ENCODE data around the gene ATP11B.

ATP11B gene

DNA sequence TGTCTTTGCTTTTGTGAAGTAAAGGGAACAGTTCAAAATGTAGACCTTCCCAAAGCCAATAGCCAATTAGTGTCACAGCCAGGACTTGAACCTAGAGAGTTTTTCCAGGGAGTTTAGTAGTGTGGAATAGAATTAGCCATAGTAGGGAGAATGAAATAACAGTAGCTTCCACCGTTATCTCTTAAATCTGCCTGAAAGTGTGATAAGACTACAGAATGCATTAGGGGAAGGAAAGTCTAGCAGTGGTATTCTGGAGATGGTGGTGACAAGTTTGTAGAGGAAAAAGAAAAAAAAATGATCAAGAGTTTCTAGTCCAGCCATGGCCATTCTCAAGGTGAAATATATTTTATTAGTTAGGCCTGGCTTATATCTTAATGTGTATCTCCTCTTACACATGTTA, 13.8 kb downstream of the ATP11B start:
- peaks cover 7% of the 10 kb centered on the region for H3K36me3 Mint-ChIP-seq (ENCODE audit: low read depth)
- peaks cover 6% of the 10 kb centered on the region for H3K4me1 Mint-ChIP-seq
- H3K4me3 Mint-ChIP-seq, result no peak overlapping the region
- DNase-seq, result no peak
- TF ChIP-seq, protein P1, sequence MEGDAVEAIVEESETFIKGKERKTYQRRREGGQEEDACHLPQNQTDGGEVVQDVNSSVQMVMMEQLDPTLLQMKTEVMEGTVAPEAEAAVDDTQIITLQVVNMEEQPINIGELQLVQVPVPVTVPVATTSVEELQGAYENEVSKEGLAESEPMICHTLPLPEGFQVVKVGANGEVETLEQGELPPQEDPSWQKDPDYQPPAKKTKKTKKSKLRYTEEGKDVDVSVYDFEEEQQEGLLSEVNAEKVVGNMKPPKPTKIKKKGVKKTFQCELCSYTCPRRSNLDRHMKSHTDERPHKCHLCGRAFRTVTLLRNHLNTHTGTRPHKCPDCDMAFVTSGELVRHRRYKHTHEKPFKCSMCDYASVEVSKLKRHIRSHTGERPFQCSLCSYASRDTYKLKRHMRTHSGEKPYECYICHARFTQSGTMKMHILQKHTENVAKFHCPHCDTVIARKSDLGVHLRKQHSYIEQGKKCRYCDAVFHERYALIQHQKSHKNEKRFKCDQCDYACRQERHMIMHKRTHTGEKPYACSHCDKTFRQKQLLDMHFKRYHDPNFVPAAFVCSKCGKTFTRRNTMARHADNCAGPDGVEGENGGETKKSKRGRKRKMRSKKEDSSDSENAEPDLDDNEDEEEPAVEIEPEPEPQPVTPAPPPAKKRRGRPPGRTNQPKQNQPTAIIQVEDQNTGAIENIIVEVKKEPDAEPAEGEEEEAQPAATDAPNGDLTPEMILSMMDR (IDR thresholded peaks at IDR 0.05), result no peak
- no peaks in the 10 kb centered on the region for H3K9me3 Mint-ChIP-seq
- no peaks in the 10 kb centered on the region for H3K27me3 Mint-ChIP-seq (ENCODE audit: low read depth, poor library complexity)
- no peak overlapping the region for H3K27ac Mint-ChIP-seq

DNA sequence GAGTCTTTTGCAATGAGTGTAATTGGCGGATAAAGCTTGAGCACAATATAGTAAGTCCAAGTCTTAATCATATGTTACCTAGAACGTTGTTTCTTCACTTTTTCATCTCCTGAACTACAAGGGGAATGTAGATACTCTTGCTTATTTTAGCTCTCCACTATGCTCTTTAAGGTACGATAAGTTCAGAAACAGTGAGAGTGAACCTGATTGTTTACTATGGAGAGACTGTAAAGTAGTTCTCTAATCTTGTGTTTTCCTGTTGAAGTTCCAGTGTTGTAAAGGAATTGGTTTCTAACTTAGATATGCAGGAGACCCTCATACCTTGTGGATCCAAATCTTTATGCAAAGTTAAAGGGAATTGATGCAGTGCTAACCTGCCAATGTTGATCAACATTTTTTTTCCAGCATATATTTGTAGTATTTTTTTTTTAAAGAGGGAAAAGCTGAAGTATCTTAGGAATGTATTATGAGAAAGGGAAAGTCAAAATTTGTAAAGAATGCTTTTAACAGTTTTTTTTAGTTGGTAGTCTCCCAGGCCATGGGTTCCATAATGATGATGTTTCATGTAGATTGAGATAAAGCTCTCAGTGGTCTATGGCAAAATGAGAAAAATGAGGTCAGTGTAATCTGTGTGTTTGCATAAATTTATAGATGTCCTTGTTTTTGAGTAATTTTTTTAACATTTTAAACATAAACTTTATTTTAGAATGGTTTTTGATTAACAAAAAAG, 14.9 kb downstream of the ATP11B start:
- Mint-ChIP-seq H3K27me3 (ENCODE audit: low read depth, poor library complexity) (no peaks in the 10 kb centered on the region), H3K27ac (no peak overlapping the region), H3K4me3 (no peak overlapping the region), H3K36me3 (ENCODE audit: low read depth) (peaks cover 12% of the 10 kb centered on the region), H3K4me1 (no peaks in the 10 kb centered on the region), H3K9me3 (no peaks in the 10 kb centered on the region)
- TF ChIP-seq, protein P1 (IDR thresholded peaks at IDR 0.05), result no peak
- DNase-seq, result no peak

DNA sequence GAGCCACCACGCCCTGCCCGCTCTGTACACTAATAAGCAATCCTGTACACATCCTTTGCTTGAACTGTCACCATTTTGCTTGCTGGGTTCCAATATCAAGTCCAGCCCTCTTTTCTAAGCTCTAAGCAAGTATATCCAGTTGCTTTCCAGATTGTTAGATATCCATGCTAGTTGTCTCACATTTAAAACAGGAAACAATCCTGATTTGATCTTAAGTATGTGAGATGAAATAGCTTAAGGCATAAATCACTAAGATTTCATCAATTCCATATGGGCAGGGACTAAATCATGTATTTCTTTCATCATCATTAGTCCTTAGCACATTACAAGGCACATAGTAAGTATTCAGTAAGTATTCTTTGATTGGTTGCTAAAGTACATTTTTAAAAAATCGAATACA, 16.2 kb downstream of the ATP11B start:
- Mint-ChIP-seq H3K27ac (no peak overlapping the region), H3K4me3 (no peak overlapping the region), H3K4me1 (peaks cover 2% of the 10 kb centered on the region), H3K9me3 (no peaks in the 10 kb centered on the region), H3K27me3 (ENCODE audit: low read depth, poor library complexity) (no peaks in the 10 kb centered on the region), H3K36me3 (ENCODE audit: low read depth) (peaks cover 12% of the 10 kb centered on the region)
- TF ChIP-seq, protein P1 (IDR thresholded peaks at IDR 0.05), result no peak
- no peak for DNase-seq

DNA sequence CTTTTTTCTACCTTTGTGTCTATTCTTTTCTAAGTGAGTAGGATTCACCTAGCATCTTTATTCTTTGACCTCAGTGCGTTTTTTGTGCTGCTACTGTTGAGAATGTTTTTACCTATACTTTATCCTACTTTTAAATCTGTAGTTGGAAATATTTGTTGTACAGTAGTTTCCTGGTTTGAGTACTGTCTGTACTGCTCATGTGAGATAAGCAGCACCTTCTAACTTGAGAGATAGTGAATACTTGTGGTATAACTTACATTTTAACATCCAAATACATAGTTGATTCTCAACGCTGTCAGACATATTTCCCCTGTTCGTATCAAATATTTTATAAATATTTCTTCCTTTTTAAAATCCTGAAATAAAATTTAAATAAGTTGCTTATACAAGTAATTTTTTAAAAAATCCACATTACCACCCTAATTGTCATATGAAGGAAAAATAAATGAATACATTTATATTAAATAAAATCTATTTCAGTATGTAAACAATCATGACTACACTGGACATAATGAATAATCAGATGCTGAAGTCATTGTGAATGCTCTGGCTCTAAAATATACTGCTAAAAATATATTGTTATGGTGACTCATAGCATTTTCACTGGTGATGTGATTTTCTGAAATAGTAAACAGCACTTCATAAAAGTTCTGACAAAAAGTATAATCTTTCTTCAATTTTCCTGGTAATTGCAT, 17.4 kb downstream of the ATP11B start:
- H3K36me3 Mint-ChIP-seq (ENCODE audit: low read depth), result peaks cover 8% of the 10 kb centered on the region
- H3K4me3 Mint-ChIP-seq, result no peak overlapping the region
- H3K4me1 Mint-ChIP-seq, result peaks cover 14% of the 10 kb centered on the region
- no peak overlapping the region for H3K27ac Mint-ChIP-seq
- no peaks in the 10 kb centered on the region for H3K27me3 Mint-ChIP-seq (ENCODE audit: low read depth, poor library complexity)
- TF ChIP-seq, protein P1 (IDR thresholded peaks at IDR 0.05), result no peak
- H3K9me3 Mint-ChIP-seq, result no peaks in the 10 kb centered on the region
- DNase-seq, result no peak

DNA sequence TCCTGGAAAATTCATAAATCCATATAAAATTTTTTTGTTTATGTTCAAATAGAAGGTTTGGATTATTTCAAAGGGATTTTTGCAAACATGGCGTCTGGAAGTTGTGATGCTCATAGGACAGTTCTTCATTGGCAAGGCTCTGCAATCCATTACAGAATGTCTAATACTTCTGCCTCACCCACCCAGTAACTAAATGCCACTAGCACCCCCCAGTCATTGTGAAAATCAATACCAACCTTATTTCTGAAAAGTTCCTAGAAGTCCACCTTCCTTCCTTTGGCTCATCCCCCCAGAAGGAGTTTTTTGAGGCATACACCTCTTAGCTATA, 17.9 kb downstream of the ATP11B start:
- Mint-ChIP-seq H3K4me3 (no peak overlapping the region), H3K36me3 (ENCODE audit: low read depth) (peaks cover 8% of the 10 kb centered on the region), H3K27ac (no peak overlapping the region), H3K9me3 (no peaks in the 10 kb centered on the region), H3K4me1 (peaks cover 19% of the 10 kb centered on the region), H3K27me3 (ENCODE audit: low read depth, poor library complexity) (no peaks in the 10 kb centered on the region)
- no peak for DNase-seq
- TF ChIP-seq, protein P1 (IDR thresholded peaks at IDR 0.05), result no peak

DNA sequence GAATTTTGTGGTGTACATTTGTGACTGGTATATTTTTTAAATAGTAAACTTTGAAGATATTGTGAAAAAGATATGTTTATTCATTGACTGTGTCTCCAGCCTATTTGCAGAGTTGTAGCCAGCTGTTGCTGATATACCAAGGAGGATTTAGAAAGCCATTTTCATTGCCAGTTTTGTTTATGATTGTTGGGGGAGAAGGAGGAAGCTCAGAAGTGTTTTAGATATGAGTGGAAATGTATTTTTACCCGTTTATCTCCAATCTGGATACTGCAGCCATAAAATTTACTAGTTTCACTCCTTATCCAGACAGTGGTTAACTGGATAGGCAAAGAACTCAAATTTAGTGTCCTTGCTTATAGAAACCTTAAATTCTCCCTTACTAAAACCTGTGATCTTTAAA, 18.8 kb downstream of the ATP11B start:
- Mint-ChIP-seq H3K9me3 (no peaks in the 10 kb centered on the region), H3K27ac (no peak overlapping the region), H3K27me3 (ENCODE audit: low read depth, poor library complexity) (no peaks in the 10 kb centered on the region), H3K4me3 (no peak overlapping the region), H3K36me3 (ENCODE audit: low read depth) (peaks cover 8% of the 10 kb centered on the region), H3K4me1 (peaks cover 21% of the 10 kb centered on the region)
- DNase-seq, result no peak
- TF ChIP-seq, protein P1 (IDR thresholded peaks at IDR 0.05), result no peak
